ENCODE measurements around the gene CALR. TPM values are rescaled to one million over a fixed set of nuclear protein-coding genes. Genes with fewer than 3 reads are reported as not detected.
A peak's percentile ranks its signal among the peaks of the same experiment; 100 is the strongest.

The CALR gene
- polyA plus RNA-seq, 1 of the 3 experiments (the other 2 are of a cell fraction): 1,334 TPM

- Histone ChIP-seq H3K27ac (ENCODE audit: low read depth in 2 of 2, low read length in 1 of 2) (peak overlapping the region in 1 of 2 experiments; percentile 78; a peak in 2 of 4 replicates), H4K20me1 (ENCODE audit: insufficient read depth) (no peaks in the 10 kb centered on the region), H3K27me3 (ENCODE audit: insufficient read depth) (no peaks in the 10 kb centered on the region), H2AFZ (ENCODE audit: low read depth) (peak overlapping the region; percentile 5; the same call in 1 of the 2 replicates), H3F3A (replicated peaks; ENCODE audit: insufficient read depth) (no peaks in the 10 kb centered on the region), H3K79me2 (ENCODE audit: insufficient read depth) (no peaks in the 10 kb centered on the region), H3K4me2 (no peak overlapping the region), H3K4me3 (ENCODE audit: low read depth in 2 of 2, low read length in 1 of 2) (no peak overlapping the region), H3K9me3 (no peaks in the 10 kb centered on the region), H3K36me3 (replicated peaks in 1 of 2; ENCODE audit: control insufficient read depth in 1 of 2, insufficient read depth in 2 of 2, low read length in 1 of 2) (no peaks in the 10 kb centered on the region), H3K9me2 (no peaks in the 10 kb centered on the region), H3K9ac (no peak overlapping the region), H3K4me1 (ENCODE audit: control insufficient read depth in 1 of 2, insufficient read depth in 2 of 2, low read depth in 1 of 2, low read length in 1 of 2) (peaks cover 5 to 22% of the 10 kb centered on the region in 2 experiments; a peak in 3 of 4 replicates)
- TF ChIP-seq TCF12 (IDR thresholded peaks at IDR 0.05) (no peak), GABPA (IDR thresholded peaks at IDR 0.05; ENCODE audit: low read depth) (no peak), ZBTB33 (IDR thresholded peaks at IDR 0.05; ENCODE audit: borderline replicate concordance, low read depth) (no peak), IRF3 (IDR thresholded peaks at IDR 0.05; ENCODE audit: low read depth, low read length) (no peak), FOXJ3 (CRISPR knock-in tag; IDR thresholded peaks at IDR 0.05) (no peak)
- CTCF ChIA-PET: interaction anchor here (1.0 to 1.9 kb wide), 3 partner anchors 10 to 152 kb away, joined by 3 to 6 read pairs (median 4); no protein-coding TSS in a partner anchor
- no peak for DNase-seq
- 56% methylated on average over 4 of the region's 4 CpGs for WGBS (ENCODE audit: low lambda C conversion rate)
- POLR2A ChIA-PET: interaction anchor here (0.7 to 1.7 kb wide), 8 partner anchors 11 to 42 kb away, joined by 3 to 10 read pairs (median 3); partner anchors contain the start of genes GCDH and RAD23A
Measured at GRCh38 chr19:12912571-12912970, 25.8 kb upstream of the CALR start.

GRCh38 chr19:12913011-12913561 is 25.3 kb upstream of the CALR start:
- H3K9me3 ChIP-seq: no peaks in the 10 kb centered on the region
- H3F3A ChIP-seq (replicated peaks; ENCODE audit: insufficient read depth): no peaks in the 10 kb centered on the region
- CTCF ChIA-PET: interaction anchor here (1.0 to 1.9 kb wide), 7 partner anchors 11 to 153 kb away, joined by 3 to 6 read pairs (median 4); partner anchors contain the start of gene GCDH
- H4K20me1 ChIP-seq (ENCODE audit: insufficient read depth): no peaks in the 10 kb centered on the region
- H3K27me3 ChIP-seq (ENCODE audit: insufficient read depth): no peaks in the 10 kb centered on the region
- peak overlapping the region; percentile 5; the same call in 1 of the 2 replicates for H2AFZ ChIP-seq (ENCODE audit: low read depth)
- no peaks in the 10 kb centered on the region for H3K9me2 ChIP-seq
- POLR2A ChIA-PET: interaction anchor here (0.7 to 1.7 kb wide), 10 partner anchors 11 to 42 kb away, joined by 3 to 10 read pairs (median 4); partner anchors contain the start of genes CALR, FARSA and GCDH
- H3K4me2 ChIP-seq: no peak overlapping the region
- no peaks in the 10 kb centered on the region for H3K36me3 ChIP-seq (replicated peaks in 1 of 2; ENCODE audit: control insufficient read depth in 1 of 2, insufficient read depth in 2 of 2, low read length in 1 of 2)
- peak overlapping the region in 1 of 2 experiments; percentile 78; a peak in 2 of 4 replicates for H3K27ac ChIP-seq (ENCODE audit: low read depth in 2 of 2, low read length in 1 of 2)
- H3K79me2 ChIP-seq (ENCODE audit: insufficient read depth): no peaks in the 10 kb centered on the region
- DNase-seq: peak; percentile 77
- 30% methylated on average over 20 of the region's 22 CpGs for WGBS (ENCODE audit: low lambda C conversion rate)
- H3K4me1 ChIP-seq (ENCODE audit: control insufficient read depth in 1 of 2, insufficient read depth in 2 of 2, low read depth in 1 of 2, low read length in 1 of 2): peaks cover 5 to 22% of the 10 kb centered on the region in 2 experiments; a peak in 3 of 4 replicates
- H3K4me3 ChIP-seq (ENCODE audit: low read depth in 2 of 2, low read length in 1 of 2): no peak overlapping the region
- no peak overlapping the region for H3K9ac ChIP-seq
- TF ChIP-seq GATA2 (CRISPR knock-in tag; IDR thresholded peaks at IDR 0.05): no peak
- TF ChIP-seq GABPA (IDR thresholded peaks at IDR 0.05; ENCODE audit: low read depth): no peak
- TF ChIP-seq PBX3 (IDR thresholded peaks at IDR 0.05): no peak
- no peak for TF ChIP-seq POLR2AphosphoS5 (IDR thresholded peaks at IDR 0.05; ENCODE audit: low read depth, low read length)
- no peak for TF ChIP-seq NRF1 (IDR thresholded peaks at IDR 0.05; ENCODE audit: low read depth, low read length)
- TF ChIP-seq MEF2A (IDR thresholded peaks at IDR 0.05; ENCODE audit: borderline replicate concordance, low read depth): no peak
- TF ChIP-seq CTCF (IDR thresholded peaks at IDR 0.05): no peak
- TF ChIP-seq MAX (IDR thresholded peaks at IDR 0.05; ENCODE audit: low read depth): no peak
- TF ChIP-seq RXRA (IDR thresholded peaks at IDR 0.05; ENCODE audit: borderline replicate concordance, low read depth): no peak
- no peak for TF ChIP-seq YY1 (IDR thresholded peaks at IDR 0.05; ENCODE audit: low read depth)
- TF ChIP-seq TAF1 (IDR thresholded peaks at IDR 0.05; ENCODE audit: borderline replicate concordance, low read depth, low read length): no peak
- TF ChIP-seq ZBTB33 (IDR thresholded peaks at IDR 0.05; ENCODE audit: borderline replicate concordance, low read depth): no peak
- TF ChIP-seq MXI1 (IDR thresholded peaks at IDR 0.05; ENCODE audit: low read depth, low read length): peak; percentile 17; the same call in 1 of the 2 replicates
- 0 out of 2 replicates have a peak, but pooled peaks have one; percentile 34 for TF ChIP-seq NFIC (IDR thresholded peaks at IDR 0.05; ENCODE audit: borderline replicate concordance)
- 0 out of 2 replicates have a peak, but pooled peaks have one; percentile 18 for TF ChIP-seq FOXJ3 (CRISPR knock-in tag; IDR thresholded peaks at IDR 0.05)

All from SK-N-SH (cell line).